HEK293 (cell line): Measurements from ENCODE around the gene OR6K3.

ENCODE experiments used
- GFI1B ChIP-seq: fragments of 450-650 bp; formaldehyde crosslinking; IDR thresholded peaks from 2 replicates; pipeline ENCODE4 v1.5.1; 2016; ENCODE audit warnings: missing biosample characterization, missing genetic modification characterization
- KLF16 ChIP-seq: fragments of 450-650 bp; formaldehyde crosslinking; IDR thresholded peaks from 2 replicates; pipeline ENCODE4 v1.5.1; 2017; ENCODE audit warnings: missing biosample characterization, missing genetic modification characterization
- SCRT2 ChIP-seq: fragments of 450-650 bp; formaldehyde crosslinking; IDR thresholded peaks from 2 replicates; pipeline ENCODE4 v1.5.1; 2016; ENCODE audit warnings: missing biosample characterization, missing genetic modification characterization
- ZNF24 ChIP-seq: fragments of 450-650 bp; formaldehyde crosslinking; IDR thresholded peaks from 2 replicates; pipeline ENCODE4 v1.5.1; 2016; ENCODE audit warnings: missing biosample characterization, missing genetic modification characterization
- ZNF292 ChIP-seq: fragments of 450-650 bp; formaldehyde crosslinking; IDR thresholded peaks from 2 replicates; pipeline ENCODE4 v1.5.1; 2016; ENCODE audit warnings: low read depth, missing biosample characterization, missing genetic modification characterization, borderline replicate concordance
- ZNF324 ChIP-seq: fragments of 450-650 bp; formaldehyde crosslinking; IDR thresholded peaks from 2 replicates; pipeline ENCODE4 v1.5.1; 2016; ENCODE audit warnings: missing biosample characterization, missing genetic modification characterization
- ZNF416 ChIP-seq: fragments of 450-650 bp; formaldehyde crosslinking; IDR thresholded peaks from 2 replicates; pipeline ENCODE4 v1.5.1; 2016; ENCODE audit warnings: missing biosample characterization, missing genetic modification characterization
- ZNF701 ChIP-seq: fragments of 450-650 bp; formaldehyde crosslinking; IDR thresholded peaks from 2 replicates; pipeline ENCODE4 v1.5.1; 2016; ENCODE audit warnings: missing biosample characterization, missing genetic modification characterization
- ZNF785 ChIP-seq: fragments of 450-650 bp; formaldehyde crosslinking; IDR thresholded peaks from 2 replicates; pipeline ENCODE4 v1.5.1; 2016; ENCODE audit warnings: missing biosample characterization, missing genetic modification characterization
- ZSCAN23 ChIP-seq: fragments of 450-650 bp; formaldehyde crosslinking; IDR thresholded peaks from 2 replicates; pipeline ENCODE4 v1.5.1; 2016; ENCODE audit warnings: missing biosample characterization, missing genetic modification characterization
- TF ChIP-seq, protein P1 (sequence below): fragments of 450-650 bp; formaldehyde crosslinking; IDR thresholded peaks from 2 replicates; pipeline ENCODE4 v1.5.1; 2016; ENCODE audit warnings: missing biosample characterization, missing genetic modification characterization
- TF ChIP-seq, protein P2 (sequence below): fragments of 450-650 bp; formaldehyde crosslinking; IDR thresholded peaks from 2 replicates; pipeline ENCODE4 v1.5.1; 2016; ENCODE audit warnings: missing biosample characterization, missing genetic modification characterization, low read depth
- TF ChIP-seq, protein P3 (sequence below): fragments of 450-650 bp; formaldehyde crosslinking; IDR thresholded peaks from 2 replicates; pipeline ENCODE4 v1.5.1; 2016; ENCODE audit warnings: missing biosample characterization, missing genetic modification characterization

DNA sequence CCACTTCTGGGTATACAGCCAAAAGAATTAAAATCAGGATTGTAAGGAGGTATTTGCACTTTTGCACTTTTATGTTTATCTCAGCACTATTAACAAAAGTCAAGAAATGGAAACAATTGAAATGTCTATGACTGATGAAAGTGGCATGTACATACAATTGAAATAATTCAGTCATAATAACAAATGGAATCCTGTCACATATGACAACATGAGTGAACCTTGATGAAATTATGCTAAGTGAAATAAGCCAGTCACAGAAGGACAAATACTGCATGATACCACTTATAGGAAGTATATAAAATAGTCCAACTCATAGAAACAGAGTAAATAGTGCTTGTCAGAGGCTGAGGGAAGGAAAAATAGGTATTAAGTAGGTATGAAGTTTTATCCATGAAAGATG is 30.6 kb downstream of the OR6K3 start:
- TF ChIP-seq, protein P1, sequence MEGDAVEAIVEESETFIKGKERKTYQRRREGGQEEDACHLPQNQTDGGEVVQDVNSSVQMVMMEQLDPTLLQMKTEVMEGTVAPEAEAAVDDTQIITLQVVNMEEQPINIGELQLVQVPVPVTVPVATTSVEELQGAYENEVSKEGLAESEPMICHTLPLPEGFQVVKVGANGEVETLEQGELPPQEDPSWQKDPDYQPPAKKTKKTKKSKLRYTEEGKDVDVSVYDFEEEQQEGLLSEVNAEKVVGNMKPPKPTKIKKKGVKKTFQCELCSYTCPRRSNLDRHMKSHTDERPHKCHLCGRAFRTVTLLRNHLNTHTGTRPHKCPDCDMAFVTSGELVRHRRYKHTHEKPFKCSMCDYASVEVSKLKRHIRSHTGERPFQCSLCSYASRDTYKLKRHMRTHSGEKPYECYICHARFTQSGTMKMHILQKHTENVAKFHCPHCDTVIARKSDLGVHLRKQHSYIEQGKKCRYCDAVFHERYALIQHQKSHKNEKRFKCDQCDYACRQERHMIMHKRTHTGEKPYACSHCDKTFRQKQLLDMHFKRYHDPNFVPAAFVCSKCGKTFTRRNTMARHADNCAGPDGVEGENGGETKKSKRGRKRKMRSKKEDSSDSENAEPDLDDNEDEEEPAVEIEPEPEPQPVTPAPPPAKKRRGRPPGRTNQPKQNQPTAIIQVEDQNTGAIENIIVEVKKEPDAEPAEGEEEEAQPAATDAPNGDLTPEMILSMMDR (tag by site-specific recombination) = no peak
- TF ChIP-seq, protein P2, sequence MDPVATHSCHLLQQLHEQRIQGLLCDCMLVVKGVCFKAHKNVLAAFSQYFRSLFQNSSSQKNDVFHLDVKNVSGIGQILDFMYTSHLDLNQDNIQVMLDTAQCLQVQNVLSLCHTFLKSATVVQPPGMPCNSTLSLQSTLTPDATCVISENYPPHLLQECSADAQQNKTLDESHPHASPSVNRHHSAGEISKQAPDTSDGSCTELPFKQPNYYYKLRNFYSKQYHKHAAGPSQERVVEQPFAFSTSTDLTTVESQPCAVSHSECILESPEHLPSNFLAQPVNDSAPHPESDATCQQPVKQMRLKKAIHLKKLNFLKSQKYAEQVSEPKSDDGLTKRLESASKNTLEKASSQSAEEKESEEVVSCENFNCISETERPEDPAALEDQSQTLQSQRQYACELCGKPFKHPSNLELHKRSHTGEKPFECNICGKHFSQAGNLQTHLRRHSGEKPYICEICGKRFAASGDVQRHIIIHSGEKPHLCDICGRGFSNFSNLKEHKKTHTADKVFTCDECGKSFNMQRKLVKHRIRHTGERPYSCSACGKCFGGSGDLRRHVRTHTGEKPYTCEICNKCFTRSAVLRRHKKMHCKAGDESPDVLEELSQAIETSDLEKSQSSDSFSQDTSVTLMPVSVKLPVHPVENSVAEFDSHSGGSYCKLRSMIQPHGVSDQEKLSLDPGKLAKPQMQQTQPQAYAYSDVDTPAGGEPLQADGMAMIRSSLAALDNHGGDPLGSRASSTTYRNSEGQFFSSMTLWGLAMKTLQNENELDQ (tag by site-specific recombination) = no peak
- TF ChIP-seq ZSCAN23 (tag by site-specific recombination) = no peak
- no peak for TF ChIP-seq ZNF324 (tag by site-specific recombination)
- no peak for TF ChIP-seq KLF16
- no peak for TF ChIP-seq ZNF24 (tag by site-specific recombination)
- no peak for TF ChIP-seq SCRT2 (tag by site-specific recombination)
- TF ChIP-seq, protein P3, sequence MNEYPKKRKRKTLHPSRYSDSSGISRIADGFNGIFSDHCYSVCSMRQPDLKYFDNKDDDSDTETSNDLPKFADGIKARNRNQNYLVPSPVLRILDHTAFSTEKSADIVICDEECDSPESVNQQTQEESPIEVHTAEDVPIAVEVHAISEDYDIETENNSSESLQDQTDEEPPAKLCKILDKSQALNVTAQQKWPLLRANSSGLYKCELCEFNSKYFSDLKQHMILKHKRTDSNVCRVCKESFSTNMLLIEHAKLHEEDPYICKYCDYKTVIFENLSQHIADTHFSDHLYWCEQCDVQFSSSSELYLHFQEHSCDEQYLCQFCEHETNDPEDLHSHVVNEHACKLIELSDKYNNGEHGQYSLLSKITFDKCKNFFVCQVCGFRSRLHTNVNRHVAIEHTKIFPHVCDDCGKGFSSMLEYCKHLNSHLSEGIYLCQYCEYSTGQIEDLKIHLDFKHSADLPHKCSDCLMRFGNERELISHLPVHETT = no peak
- no peak for TF ChIP-seq ZNF292 (tag by site-specific recombination)
- no peak for TF ChIP-seq GFI1B (tag by site-specific recombination)
- TF ChIP-seq ZNF416 = no peak
- TF ChIP-seq ZNF701 (tag by site-specific recombination) = no peak
- no peak for TF ChIP-seq ZNF785
